GM12878 (cell line): ENCODE results near the gene CMTR2. TPM values are rescaled to one million over a fixed set of nuclear protein-coding genes. Genes with fewer than 3 reads are reported as not detected.

Source experiments
- ATAC-seq: fragments of 200-7000 bp; cut with Tn5 transposase; 3 replicates; pipeline ENCODE4 v1.9.1; 2020; ENCODE audit warnings: mild to moderate bottlenecking, moderate library complexity
- BruUV-seq: library from RNA; stranded (reverse); fragments of 400-500 nt; replicated peaks from 2 replicates; lab custom pipeline; 2021; lab: Mats Ljungman, UMichigan
- CTCF ChIA-PET: fragments of 300-600 bp; sonication (Branson Sonifier 250); formaldehyde crosslinking; extraction: SDS; loops from one replicate; lab custom pipeline; 2021; ENCODE audit warnings: inconsistent platforms; lab: Yijun Ruan, JAX
- POLR2A ChIA-PET: fragments of 350-600 bp; formaldehyde crosslinking; extraction: SDS; loops from one replicate; lab custom pipeline; 2021; ENCODE audit warnings: inconsistent platforms; lab: Charles Lee
- RAD21 ChIA-PET: fragments of 300-600 bp; sonication (Branson Sonifier 250); formaldehyde crosslinking; loops from one replicate; lab custom pipeline; 2023; ENCODE audit warnings: antibody characterized with exemption; ENCODE audit not compliant: unreplicated experiment; lab: Charles Lee
- SMC1A ChIA-PET: fragments of 300-600 bp; sonication (Branson Sonifier 250); formaldehyde crosslinking; loops from one replicate; lab custom pipeline; 2023; ENCODE audit not compliant: unreplicated experiment, uncharacterized antibody; lab: Charles Lee
- DNase-seq: peaks from one replicate; pipeline ENCODE4 v3.0.0-alpha.2; 2011; ENCODE audit warnings: low read depth, low spot score
- FAIRE-seq: peaks from 3 replicates; lab custom pipeline; 2011; peaks lifted over from hg19 to GRCh38; lab: Jason Lieb, UNC
- H2AFZ ChIP-seq: 2 replicates; pipeline ENCODE4 v1.6.0; 2011; ENCODE audit warnings: low read depth, low read length, control low read depth; ENCODE audit not compliant: control insufficient read depth
- H3K27ac ChIP-seq: 2 replicates; pipeline ENCODE4 v1.5.1; 2011; ENCODE audit warnings: control low read depth; ENCODE audit not compliant: control insufficient read depth, insufficient read depth
- H3K27me3 ChIP-seq, 2 experiments: replicated peaks in 1 of 2; 2 replicates each; pipeline versions ENCODE4 v1.6.0 to v1.6.1; 2011; ENCODE audit warnings: low read length in 1 of 2; ENCODE audit not compliant: control insufficient read depth in 2 of 2, insufficient read depth in 2 of 2
- H3K36me3 ChIP-seq, 2 experiments: 2 replicates each; pipeline ENCODE4 v1.5.1; 2011; ENCODE audit warnings: low read length in 1 of 2; ENCODE audit not compliant: control insufficient read depth in 2 of 2, insufficient read depth in 2 of 2
- H3K4me1 ChIP-seq: 2 replicates; pipeline ENCODE4 v1.6.1; 2011; ENCODE audit warnings: mild to moderate bottlenecking, low read length, moderate library complexity, mixed read lengths; ENCODE audit not compliant: control insufficient read depth, insufficient read depth
- H3K4me2 ChIP-seq: 2 replicates; pipeline ENCODE4 v1.6.0; 2011; ENCODE audit warnings: control low read depth; ENCODE audit not compliant: control insufficient read depth, insufficient read depth
- H3K4me3 ChIP-seq: fragments of 200-600 bp; sonication (generic); 2 replicates; pipeline ENCODE4 v1.5.1; 2016
- H3K79me2 ChIP-seq: 2 replicates; pipeline ENCODE4 v1.6.0; 2011; ENCODE audit warnings: low read length; ENCODE audit not compliant: control insufficient read depth, insufficient read depth
- H3K9ac ChIP-seq: 2 replicates; pipeline ENCODE4 v1.8.0; 2011; ENCODE audit warnings: low read length, control low read depth, mixed read lengths; ENCODE audit not compliant: control insufficient read depth, insufficient read depth
- H3K9me3 ChIP-seq: replicated peaks from 3 replicates; pipeline ENCODE4 v1.5.1; 2011; ENCODE audit warnings: mild to moderate bottlenecking, low read length; ENCODE audit not compliant: control insufficient read depth, insufficient read depth
- H4K20me1 ChIP-seq: 2 replicates; pipeline ENCODE4 v1.6.0; 2011; ENCODE audit not compliant: control insufficient read depth, insufficient read depth
- ASH2L ChIP-seq: fragments of 300-600, 200-600 bp; sonication (generic); IDR thresholded peaks from 2 replicates; pipeline ENCODE4 v1.6.1; 2017; ENCODE audit warnings: low read depth, mild to moderate bottlenecking, borderline replicate concordance
- CHD4 ChIP-seq: fragments of 200-600 bp; sonication (generic); IDR thresholded peaks from 2 replicates; pipeline ENCODE4 v1.6.1; 2016; ENCODE audit warnings: mild to moderate bottlenecking
- ESRRA ChIP-seq: IDR thresholded peaks from 2 replicates; pipeline ENCODE4 v1.6.1; 2012; ENCODE audit warnings: mild to moderate bottlenecking, low read length, improper control_type of control experiment
- FOS ChIP-seq: IDR thresholded peaks from 3 replicates; pipeline ENCODE4 v1.6.1; 2011; ENCODE audit warnings: borderline replicate concordance; ENCODE audit not compliant: insufficient read length; ENCODE audit errors: extremely low read depth
- FOXM1 ChIP-seq: IDR thresholded peaks from 2 replicates; pipeline ENCODE4 v1.6.1; 2012; ENCODE audit warnings: low read depth, mild to moderate bottlenecking, inconsistent platforms, low read length, moderate library complexity
- GABPA ChIP-seq: IDR thresholded peaks from 2 replicates; pipeline ENCODE4 v1.6.1; 2014; ENCODE audit warnings: antibody characterized with exemption, low read depth, mild to moderate bottlenecking, inconsistent platforms
- IRF4 ChIP-seq: IDR thresholded peaks from 2 replicates; pipeline ENCODE4 v1.6.1; 2011; ENCODE audit warnings: low read depth, low read length
- IRF5 ChIP-seq: fragments of 450-650 bp; IDR thresholded peaks from 2 replicates; pipeline ENCODE4 v1.6.1; 2017; ENCODE audit warnings: borderline replicate concordance
- NFYA ChIP-seq: IDR thresholded peaks from 2 replicates; pipeline ENCODE4 v1.6.1; 2011; ENCODE audit warnings: low read depth, mild to moderate bottlenecking, low read length, improper control_type of control experiment, borderline replicate concordance
- POLR2AphosphoS2 ChIP-seq: IDR thresholded peaks from 2 replicates; pipeline ENCODE4 v1.6.1; 2011; ENCODE audit warnings: low read depth, mild to moderate bottlenecking, low read length, improper control_type of control experiment, moderate library complexity
- SREBF1 ChIP-seq: IDR thresholded peaks from 2 replicates; pipeline ENCODE4 v1.6.1; 2012; ENCODE audit warnings: mild to moderate bottlenecking, low read length
- WRNIP1 ChIP-seq: IDR thresholded peaks from 2 replicates; pipeline ENCODE4 v1.6.1; 2011; ENCODE audit warnings: low read depth, low read length, improper control_type of control experiment, borderline replicate concordance
- ZBTB40 ChIP-seq: fragments of 450-650 bp; IDR thresholded peaks from 2 replicates; pipeline ENCODE4 v1.6.1; 2016; ENCODE audit warnings: mild to moderate bottlenecking, moderate library complexity, borderline replicate concordance
- ZNF622 ChIP-seq: fragments of 450-650 bp; IDR thresholded peaks from 2 replicates; pipeline ENCODE4 v1.6.1; 2017; ENCODE audit warnings: mild to moderate bottlenecking, inconsistent platforms
- ZNF687 ChIP-seq: fragments of 450-650 bp; IDR thresholded peaks from 2 replicates; pipeline ENCODE4 v1.6.1; 2017; ENCODE audit warnings: mild to moderate bottlenecking, moderate library complexity
- WGBS: methylation state at CpG from one replicate; pipeline ENCODE4 v1.1.6; 2016; ENCODE audit warnings: low lambda C conversion rate; ENCODE audit not compliant: insufficient replicate concordance, insufficient coverage; ENCODE audit errors: missing lambda C conversion rate; 5-methylcytosine and 5-hydroxymethylcytosine counted together
- in situ Hi-C: fragments of 300-500 bp; cut with MboI; formaldehyde crosslinking; loops from 9 replicates; pipeline ENCODE4 v1.14.3; 2018; ENCODE audit warnings: mixed read lengths
- intact Hi-C: fragments of 100-400 bp; cut with micrococcal nuclease; formaldehyde crosslinking; loops from one replicate; pipeline ENCODE4 v1.14.2; 2022; ENCODE audit not compliant: unreplicated experiment
- polyA plus RNA-seq, 11 experiments: library from polyadenylated mRNA; depleted of rRNA in 4 of 11; unstranded in 6 of 11; stranded (reverse) in 5 of 11; fragments of >200 nt; fragmentation: Nextera tagmentation in 4 of 11; fragmentation: Illumina TruSeq in 1 of 11; extraction: Ambion mirVana in 4 of 11; extraction: Trizol in 1 of 11; gene quantifications; 1 replicate in 1 of 11; 2 replicates in 10 of 11; pipeline versions ENCODE4 v1.2.1 to v1.2.3, GENCODE V29; 2011 to 2016; ENCODE audit warnings: inconsistent platforms in 2 of 11, missing spikeins in 2 of 11, low read depth in 1 of 11
- total RNA-seq, 4 experiments: library from RNA; depleted of rRNA in 3 of 4; stranded (reverse); fragments of >200 nt in 3 of 4; fragmentation: Illumina TruSeq in 1 of 4; extraction: Trizol in 1 of 4; gene quantifications; 2 replicates each; pipeline versions ENCODE4 v1.2.1 to v1.2.3, GENCODE V29; 2013 to 2021

The CMTR2 gene
- total and polyA plus RNA-seq, 10 of the 15 experiments (the other 5 are each of a cell fraction or from before 2014, with no cell fraction given) = 6.5 to 37.0 (median 20.9) TPM

- ChIA-PET RAD21 (no interaction called here), POLR2A (no interaction called here), CTCF (interaction anchor here (3.2 kb wide), 1 partner anchor 62 kb away, joined by 24 read pairs; no protein-coding TSS in a partner anchor), SMC1A (interaction anchor here (0.7 to 2.1 kb wide), 3 partner anchors 10 to 62 kb away, joined by 3 to 7 read pairs (median 6); no protein-coding TSS in a partner anchor)
- FAIRE-seq (no peak), ATAC-seq (no peak), DNase-seq (no peak)
- Histone ChIP-seq H3K4me2 (no peak overlapping the region), H3K27me3 (no peaks in the 10 kb centered on the region; a peak in 1 of 4 replicates), H3K27ac (no peak overlapping the region), H3K9me3 (no peaks in the 10 kb centered on the region), H3K36me3 (no peaks in the 10 kb centered on the region), H3K4me1 (no peaks in the 10 kb centered on the region), H4K20me1 (no peaks in the 10 kb centered on the region), H3K9ac (no peak overlapping the region), H3K4me3 (no peak overlapping the region), H3K79me2 (no peaks in the 10 kb centered on the region), H2AFZ (no peak overlapping the region)
- BruUV-seq = no TSS peak
- TF ChIP-seq ESRRA (no peak), FOXM1 (no peak), ZNF622 (no peak), ASH2L (no peak), GABPA (no peak), POLR2AphosphoS2 (no peak), CHD4 (no peak), IRF5 (no peak), FOS (no peak), SREBF1 (no peak), ZNF687 (no peak), NFYA (no peak), WRNIP1 (no peak), ZBTB40 (no peak), IRF4 (no peak)
- in situ Hi-C loops (no loop called here), intact Hi-C loops (no loop called here)
- 0% methylated on average over 1 of the region's 1 CpG for WGBS
Measured at GRCh38 chr16:71249399-71249798, 39.8 kb downstream of the CMTR2 start.
